H4 (cell line): ENCODE measurements around the gene SLC43A2. TPM values are rescaled to one million over a fixed set of nuclear protein-coding genes. Genes with fewer than 3 reads are reported as not detected.

Experiments
- DNase-seq: peaks from one replicate; pipeline ENCODE4 v3.0.0-alpha.2; 2015; ENCODE audit warnings: low spot score
- total RNA-seq: library from RNA; depleted of rRNA; stranded (reverse); fragments of >200 nt; shearing (Covaris generic); gene quantifications from 2 replicates; pipeline ENCODE4 v1.2.3, GENCODE V29; 2014

The SLC43A2 gene
- total RNA-seq, 1 experiment from 2014 or later = 4.7 TPM

DNA sequence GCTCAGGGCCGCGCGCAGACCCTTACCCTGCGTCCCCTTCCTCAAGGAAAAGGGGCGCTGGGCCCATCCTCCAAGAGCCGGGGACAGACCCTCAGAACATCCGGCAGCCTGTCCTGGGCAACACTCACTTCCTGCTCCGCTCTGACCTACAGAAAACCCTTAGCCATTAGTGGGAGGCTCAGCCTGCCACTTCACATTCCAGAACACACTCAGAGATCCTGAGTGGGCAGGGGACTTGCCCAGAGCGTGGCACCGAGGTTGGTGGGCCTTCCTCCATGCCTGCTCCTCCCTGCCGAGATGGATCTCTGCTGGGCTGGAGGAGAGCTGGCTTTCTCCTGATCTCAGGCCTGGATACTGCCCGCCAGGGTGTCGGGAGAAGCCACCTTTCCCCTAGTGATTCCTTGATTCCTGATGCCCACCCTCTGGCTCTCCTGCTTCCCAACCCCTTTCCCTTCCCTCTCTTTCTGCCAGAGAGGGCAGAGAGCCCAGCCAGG is 15.4 kb upstream of the SLC43A2 start:
- no peak for DNase-seq

DNA sequence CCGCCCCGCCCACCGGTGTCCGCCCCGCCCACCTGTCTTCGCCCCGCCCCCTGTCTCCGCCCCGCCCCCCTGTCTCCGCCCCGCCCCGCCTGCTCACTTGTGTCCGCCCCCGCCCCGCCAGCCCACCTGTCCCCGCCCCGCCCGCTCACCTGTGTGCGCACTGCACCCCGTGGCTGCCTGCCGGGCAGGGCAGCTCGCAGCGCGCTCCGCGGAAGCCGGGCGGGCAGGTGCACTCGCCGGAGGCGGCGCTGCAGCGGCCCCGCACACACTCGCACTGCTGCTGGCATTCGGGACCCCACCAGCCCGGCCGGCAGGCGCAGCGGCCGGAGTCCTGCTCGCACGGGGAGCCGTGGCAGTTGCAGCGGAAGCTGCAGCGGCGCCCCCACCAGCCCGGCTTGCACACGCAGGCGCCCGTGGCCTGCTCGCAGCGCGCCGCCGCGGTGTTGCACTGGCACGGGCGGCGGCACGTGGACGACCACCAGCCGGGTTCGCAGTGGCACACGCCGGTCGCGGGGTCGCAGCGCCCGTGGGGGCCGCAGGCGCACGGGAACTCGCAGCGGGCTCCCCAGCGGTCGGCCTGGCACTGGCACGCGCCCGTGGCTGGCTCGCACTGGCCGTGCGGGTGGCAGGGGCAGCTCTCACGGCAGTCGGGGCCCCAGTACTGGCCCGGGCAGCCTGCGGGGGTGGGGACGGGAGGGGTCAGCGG is 14.8 kb upstream of the SLC43A2 start:
- DNase-seq = no peak

DNA sequence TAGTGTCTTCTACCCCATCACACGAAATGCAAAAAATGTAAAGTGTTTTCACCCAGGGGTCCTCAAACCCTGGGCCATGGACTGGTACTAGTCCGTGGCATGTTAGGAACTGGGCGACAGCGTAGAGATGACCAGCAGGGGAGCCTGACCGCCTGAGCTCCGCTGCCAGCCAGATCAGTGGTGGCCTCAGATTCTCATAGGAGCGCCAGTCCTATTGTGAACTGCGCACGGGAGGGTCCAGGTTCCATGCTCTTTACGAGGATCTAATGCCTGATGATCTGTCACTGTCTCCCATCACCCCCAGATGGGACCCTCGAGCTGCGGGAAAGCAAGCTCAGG is 12.4 kb upstream of the SLC43A2 start:
- DNase-seq = no peak

DNA sequence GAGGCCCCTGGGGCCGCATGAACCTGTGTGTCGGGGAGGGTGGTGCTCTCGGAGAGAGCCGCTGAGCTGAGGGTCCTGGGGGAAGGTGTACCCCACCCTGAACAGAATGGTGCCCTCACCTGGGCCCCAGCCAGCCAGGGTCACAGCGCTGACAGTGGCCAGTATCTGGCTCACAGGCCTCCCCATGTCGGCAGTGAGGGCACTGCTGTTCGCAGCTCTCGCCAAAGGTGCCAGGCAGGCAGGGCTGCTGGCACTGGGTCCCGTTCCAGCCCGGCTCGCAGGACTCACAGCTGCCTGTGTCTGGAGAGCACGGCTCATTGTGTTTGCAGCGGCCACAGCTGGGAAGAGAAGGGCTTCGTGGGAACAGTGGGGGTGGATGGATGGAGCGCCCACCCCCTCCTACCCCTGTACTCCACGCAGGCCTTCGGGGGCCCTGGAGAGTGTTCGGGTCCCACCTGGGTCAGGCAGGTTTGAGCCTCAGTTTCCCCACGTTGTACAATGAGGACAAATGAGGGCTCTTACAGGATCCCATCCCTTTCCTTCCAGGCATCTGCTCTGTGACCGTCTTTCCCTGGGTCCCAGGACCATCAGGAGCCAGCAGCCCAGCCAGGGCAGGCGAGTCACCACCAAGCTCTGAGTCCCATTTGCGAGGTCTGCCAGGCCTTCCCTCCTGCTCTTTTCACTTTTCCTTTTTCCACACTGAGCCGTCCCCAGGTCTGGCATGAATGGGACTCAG is 11.9 kb upstream of the SLC43A2 start:
- DNase-seq = no peak

DNA sequence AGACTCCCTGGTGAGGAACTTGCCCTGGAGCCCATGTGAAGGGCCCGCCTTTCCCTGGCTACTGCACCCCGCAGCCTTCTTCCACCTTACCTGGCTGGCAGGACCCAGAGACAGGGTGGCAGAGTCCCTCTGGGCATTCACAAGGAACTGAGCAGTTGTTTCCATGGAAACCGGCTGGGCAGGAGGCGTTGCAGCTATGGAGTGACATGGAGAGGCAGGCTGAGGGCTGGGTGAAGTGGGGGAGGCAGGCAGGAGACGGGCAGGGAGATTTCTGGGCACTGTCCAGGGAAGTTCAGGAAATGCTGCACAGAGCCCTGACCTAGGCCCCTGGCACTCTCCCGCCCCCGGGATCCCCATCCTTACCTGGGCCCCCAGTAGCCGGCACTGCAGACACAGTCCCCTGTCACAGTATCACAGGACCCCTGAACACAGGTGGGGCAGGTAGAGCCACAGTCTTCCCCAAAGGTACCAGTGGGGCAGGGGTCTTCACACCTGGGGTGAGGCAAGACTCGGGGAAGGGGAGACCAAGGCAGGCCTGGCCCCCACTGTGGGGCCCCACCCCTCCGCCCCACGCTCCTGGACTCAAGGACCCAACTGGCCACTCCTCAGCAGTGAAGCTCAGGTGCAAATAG is 11.0 kb upstream of the SLC43A2 start:
- no peak for DNase-seq

DNA sequence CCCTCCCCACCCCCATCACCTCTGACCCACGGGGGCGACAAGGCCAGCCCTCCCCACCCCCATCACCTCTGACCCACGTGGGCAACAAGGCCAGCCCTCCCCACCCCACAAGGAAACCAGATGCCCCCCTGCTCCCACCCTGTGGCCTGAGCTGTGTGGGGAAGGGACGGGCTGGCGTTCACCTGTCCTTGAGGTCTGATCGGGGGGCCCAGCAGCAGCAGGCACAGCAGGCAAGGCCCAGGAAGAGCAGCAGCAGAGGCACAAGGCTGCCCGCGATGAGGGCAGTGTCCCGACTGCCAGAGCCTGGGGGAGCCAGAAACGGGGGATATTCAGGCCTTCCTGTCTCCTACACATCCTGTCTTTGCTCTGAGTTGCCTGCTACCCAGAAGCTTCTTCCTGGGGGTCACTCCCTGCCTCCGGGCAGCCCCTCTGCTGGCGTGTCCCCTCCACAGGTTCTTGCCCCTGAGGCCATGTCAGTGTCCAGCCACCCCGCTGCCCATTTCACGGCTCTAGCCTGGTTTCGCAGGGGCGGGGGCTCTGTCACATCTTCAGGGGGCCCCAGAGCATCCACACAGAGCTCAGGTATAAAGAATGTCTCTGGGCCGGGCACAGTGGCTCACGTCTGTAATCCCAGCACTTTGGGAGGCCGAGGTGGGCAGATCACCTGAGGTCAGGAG is 10.1 kb upstream of the SLC43A2 start:
- no peak for DNase-seq

DNA sequence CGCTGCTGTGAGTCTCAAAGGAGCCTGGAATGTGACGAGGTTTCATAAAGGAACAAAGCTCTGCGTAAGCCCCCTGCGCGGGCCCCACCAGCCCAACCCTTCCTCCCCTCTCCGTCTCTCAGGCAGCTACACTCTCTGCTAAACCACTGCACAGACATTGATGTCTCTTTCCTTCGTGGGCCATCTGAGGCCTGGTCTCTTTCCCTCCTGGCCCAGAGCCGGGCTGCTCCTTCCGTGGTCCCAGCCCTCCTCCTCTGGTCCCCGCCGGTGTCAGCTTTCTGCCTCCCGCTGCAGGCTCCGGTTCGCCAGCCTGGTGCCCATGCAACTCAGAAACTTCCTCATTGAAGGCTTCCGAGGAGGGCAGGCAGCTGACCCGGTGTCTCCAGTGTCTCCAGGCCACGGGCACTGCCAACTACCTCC is 9.5 kb upstream of the SLC43A2 start:
- DNase-seq = no peak

DNA sequence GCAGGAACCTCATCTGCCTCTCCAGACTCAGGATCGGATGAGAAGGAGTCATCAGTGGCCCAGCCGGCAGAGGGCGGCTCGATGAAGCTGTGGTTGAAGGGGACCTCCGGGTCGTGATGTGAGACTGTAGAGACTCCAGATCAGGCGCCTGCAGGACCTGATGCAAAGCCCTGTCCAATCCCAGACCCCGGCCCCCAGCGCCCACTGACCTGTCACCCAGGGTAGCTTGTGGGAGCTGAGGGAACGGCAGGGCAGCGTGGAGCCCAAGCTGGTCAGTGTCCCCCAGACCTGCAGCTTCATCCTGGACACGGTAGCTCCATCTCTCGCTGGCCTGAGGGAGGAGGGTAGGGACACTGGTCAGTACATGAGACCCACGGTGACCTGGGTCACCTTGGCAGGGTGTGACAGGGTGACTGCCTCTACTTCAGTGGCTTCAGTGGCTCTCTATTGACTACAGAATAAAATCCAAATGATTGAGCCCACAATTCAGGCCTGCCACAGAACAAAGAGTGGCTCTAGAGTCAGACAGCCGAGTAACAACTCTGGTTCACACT is 8.2 kb upstream of the SLC43A2 start:
- DNase-seq = no peak

DNA sequence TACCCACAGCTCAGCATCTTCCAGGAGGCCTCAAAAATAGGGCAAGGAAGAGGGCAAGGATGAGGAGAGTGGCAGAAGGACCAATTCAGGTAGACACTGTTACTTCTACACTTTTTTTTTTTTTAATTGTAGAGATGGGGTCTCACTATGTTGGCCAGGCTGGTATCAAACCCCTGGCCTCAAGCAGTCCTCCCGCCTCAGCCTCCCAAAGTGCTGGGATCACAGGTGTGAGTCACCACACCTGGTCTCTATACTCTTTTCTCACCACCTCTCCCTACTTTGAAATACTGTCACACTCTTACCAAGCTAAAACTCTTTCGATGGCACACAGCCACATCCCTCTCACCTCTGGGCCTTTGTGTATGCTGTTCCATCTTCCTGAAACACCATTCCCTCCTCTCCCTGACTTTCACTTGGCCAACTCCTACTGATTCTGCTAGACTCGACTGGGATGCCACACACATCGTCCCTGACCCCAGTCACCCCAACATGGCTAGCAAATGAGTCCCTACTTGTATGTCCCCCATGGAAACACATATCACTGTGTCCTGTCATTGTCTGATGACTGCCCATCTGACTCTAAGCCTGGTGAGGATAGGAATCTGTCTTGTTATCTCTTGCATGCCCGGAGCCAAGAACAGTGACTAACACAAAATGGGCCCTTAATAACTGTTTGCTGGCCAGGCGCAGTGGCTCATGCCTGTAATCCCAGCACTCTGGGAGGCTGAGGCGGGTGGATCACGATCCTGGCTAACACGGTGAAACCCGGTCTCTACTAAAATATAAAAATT is 7.2 kb upstream of the SLC43A2 start:
- DNase-seq = no peak

DNA sequence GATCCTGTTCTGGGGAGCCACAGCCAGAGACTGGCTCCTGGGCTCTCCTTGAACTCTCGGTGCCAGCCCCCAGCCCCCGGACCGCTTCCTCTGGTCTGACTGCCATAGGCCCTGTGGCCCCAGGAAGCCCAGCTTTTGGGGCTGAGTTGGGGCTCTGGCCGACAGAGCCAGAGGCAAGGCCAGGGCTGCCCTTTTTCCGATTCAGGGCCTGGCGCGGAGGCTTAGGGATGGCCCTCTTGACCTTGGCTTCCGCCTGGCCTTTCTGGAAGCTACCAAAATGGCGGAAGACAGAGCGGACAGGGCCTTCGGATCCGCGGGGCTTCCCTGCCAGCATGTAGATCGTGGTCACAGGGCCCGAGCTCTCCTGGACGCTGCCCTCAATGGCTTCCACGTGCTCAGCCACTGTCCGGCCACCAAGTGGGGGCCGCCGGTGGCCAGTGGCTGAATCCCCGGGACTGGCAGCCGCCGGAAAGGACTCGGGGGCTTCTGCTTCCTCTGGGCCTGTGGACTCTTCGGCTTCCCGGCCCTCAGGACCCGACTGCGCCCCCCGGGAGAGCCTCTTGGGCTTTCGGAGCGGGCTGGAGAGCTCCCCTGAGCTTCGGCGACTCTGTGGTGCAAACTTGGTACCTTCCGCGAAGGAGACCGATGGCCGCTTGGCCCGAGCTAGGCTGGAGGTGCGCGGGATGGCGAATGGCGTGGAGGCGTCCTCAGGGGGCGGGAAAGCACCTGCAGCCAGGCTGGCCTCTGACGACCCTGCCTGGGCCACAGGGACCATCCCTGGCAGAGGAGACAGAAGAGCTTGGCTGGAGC is 6.4 kb upstream of the SLC43A2 start:
- DNase-seq = no peak

DNA sequence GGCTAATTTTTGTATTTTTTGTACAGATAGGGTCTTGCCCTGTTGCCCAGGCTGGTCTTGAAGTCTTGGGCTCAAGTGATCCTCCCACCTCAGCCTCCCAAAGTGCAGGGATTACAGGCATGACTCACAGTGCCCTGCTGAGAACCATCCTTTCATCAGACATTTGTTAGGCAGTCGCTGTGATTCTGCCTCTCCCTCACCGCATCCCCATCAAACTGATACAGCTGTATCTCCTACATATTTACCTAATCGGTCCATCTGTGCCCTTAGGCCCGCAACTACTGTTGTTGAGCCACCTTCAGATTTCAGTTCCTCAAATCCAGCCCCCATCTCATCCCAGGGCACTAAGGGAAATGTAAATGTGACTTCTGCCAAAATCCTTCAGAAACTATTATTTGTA is 2.0 kb upstream of the SLC43A2 start:
- DNase-seq = no peak

DNA sequence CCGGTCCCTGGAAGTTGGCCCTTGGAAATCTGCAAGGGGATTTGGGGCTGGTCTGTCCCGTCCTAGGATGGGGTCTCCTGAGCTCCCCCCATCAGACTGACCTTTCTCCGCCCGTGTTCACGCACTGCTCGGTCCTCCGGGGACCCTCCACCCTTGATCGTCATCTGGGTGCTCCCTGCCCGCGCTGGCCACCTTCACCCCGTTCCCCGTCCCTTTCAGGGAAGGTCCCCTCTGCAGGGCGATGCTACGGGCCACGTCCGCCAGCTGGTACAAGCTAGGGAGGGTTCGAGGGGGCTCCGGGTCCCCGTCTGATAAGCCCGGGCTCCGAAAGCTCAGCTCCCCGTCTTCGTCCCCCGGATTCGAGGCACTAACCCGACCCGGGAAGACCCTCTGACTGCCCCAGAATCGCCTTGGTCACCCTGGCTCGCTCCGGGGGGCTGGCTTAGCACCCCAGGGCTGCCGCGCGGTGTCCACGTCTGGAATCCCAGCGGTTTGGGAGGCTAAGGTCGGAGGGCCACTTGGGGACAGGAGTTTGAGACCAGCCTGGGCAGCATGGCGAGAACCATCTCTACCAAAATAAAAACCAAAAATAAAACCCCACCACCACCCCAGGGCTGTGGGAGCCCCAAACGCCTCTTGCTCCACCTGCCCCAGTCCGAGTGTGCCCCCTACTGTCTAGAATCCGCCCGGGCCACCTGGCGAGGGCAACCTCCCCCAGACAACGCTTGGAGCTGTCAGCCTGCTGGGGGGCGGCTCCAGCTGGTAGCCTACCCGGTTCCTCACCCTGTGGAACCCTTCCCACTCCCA is 1.1 kb upstream of the SLC43A2 start:
- DNase-seq = no peak

DNA sequence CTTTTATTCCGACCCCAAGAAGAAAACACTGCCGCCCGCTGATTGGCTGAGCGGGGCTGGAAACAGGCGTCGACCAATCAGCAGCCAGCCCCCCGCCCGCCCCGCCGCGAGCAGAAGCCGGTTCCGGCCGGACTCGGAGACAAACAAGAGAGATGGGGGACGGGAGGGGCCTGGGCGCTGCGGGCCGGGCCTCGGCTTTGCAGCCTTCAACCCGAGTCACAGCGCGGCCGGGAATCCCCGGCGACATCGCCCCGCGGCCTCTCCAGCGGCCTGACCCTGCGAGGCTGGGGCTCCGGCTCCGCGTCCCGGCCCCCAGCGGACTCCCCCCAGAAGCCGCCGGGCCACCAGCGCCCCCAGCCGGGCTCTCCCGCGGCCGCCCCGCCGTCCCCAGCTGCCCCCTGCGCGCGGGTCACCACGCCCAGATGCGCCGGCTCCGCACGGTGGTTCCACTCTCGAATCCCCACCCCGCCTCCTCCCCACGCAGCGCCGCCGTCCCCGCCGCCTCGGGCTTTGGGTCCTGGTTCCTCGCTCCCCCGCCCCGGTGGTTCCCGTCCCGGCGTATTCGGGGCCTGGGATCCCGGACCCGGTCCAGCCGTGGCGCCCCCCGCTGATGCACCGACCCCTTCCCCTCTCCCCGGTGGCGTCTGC is 346 bp upstream of the SLC43A2 start:
- peak; percentile 86 for DNase-seq

DNA sequence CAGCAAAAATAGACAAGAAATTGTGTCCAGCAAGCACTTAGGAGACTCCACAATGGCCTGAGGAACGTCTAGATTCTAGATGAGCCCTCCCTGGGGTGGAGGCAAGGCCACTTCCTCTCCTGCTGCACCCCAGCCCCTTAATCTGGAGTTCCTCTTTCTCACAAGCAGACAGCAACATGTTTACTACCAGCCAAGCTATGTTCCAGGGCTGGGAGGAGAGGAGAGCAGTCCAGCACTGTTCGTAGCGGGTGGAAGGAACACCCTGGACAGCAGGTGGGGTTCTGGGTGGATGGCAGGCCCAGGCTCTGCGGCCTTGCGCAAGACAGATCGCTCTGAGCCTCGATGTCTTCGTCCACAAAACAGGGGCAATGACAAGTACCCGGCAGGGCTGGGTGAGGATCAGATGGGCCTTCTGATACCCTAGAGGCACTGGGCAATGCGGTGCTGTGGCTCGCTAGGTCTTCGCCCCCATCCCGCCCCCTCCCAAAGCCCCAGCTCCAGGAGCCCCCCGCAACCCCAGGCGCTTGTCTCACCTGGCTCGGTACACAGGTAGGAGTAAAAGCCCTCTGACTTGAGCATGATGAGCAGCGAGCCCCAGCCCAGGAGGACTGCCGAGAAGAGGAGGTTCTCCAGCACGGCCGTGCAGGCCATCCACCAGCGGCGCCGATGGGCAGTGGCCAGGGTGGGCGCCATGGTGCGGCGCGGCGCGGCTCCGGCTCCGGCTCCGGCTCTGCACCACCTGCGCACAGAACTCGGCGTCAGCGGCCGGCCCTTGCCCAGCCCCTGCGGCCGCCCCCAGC is 1.3 kb downstream of the SLC43A2 start:
- no peak for DNase-seq

DNA sequence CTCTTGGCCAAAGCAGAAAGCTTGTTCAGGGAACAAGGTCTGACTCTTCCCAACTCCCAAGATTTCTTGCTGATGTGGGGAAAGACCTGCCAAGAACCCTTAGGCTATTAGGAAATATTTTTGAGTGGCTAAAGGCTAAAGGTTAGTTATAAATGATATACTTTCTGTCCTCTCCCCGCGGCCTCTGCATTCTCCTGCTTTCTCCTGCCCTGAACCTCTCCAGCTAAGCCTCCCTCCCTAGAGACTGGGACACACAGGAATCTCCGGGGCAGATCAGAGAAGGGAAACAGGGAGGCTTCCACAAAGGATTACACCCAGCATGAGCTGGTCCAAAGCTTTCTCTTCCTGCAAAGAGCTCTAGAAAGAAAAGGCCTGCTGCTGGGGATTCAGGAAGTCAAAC is 2.3 kb downstream of the SLC43A2 start:
- DNase-seq = no peak

DNA sequence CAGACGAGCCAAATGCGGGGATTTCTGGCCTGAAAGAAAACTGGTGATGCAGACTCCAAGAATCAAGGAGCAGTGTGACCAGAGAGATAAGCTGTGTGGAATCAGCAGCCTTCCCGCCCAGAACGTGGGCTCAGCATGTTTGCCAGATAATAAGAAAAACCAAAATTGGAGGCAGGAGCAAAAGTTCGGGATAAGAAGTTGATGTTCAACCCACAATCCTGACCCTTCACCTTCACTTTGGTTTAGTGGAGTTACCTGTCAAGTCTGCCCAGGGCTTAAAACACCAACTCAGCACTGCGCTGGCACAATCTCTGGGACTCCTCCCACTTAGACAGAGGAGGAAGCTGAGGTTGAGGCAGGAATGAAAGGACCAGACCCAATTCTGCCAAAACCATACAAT is 3.1 kb downstream of the SLC43A2 start:
- DNase-seq = no peak

DNA sequence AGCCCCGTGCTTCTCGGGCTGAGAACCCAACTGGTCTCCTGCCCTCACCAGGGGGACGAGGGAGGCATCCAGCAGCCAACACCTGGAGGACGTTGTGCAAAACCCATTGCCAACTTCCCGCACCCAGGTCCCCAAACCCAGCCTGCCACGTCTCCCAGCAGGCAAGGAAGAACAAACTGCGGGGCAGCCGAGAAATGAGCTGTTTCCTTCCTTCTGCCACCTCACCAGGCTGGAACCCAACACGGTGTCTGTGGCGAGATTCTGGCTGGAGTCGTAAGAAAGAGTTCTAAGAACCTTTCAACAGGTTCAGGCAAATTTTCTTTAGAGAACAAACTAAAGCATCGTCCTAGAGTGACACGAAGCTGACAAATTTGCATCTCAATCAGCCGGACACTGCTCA is 3.6 kb downstream of the SLC43A2 start:
- DNase-seq = no peak

DNA sequence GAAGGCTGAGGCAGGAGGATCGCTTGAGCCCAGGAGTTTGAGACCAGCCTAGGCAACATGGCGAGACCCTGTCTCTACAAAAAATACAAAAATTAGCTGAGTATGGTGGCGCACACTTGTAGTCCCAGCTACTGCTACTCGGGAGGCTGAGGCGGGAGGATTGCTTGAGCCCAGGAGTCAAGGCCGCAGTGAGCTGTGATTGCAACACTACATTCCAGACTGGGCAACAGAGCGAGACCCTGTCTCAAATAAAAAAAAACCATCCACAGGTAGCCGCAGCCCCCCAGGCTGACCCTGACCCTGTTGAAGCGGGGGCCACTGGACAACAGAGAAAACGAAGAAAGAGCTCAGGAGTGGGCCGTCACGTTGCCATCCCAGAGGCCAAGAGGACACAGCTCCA is 4.0 kb downstream of the SLC43A2 start:
- no peak for DNase-seq
